Measurements from ENCODE around the gene KMT2C. TPM values are rescaled to one million over a fixed set of nuclear protein-coding genes. Genes with fewer than 3 reads are reported as not detected.
"Not testable (repeated sequence)": the region's sequence is repeated elsewhere in the genome, so short reads cannot be mapped to it uniquely, and the experiment has no call there.

KMT2C gene
- total and polyA plus RNA-seq, 9 donors, result 14.0 to 109 (median 74.0) TPM

- TF ChIP-seq EP300 (IDR thresholded peaks at IDR 0.05), result no peak
- H3K9me3 ChIP-seq, result no peaks in the 10 kb centered on the region
- no peak for DNase-seq
- 95 to 98% (median 96%) methylated on average over 7 of the region's 7 CpGs for WGBS, 3 donors
- intact Hi-C loops (cut with DNase I), result no loop called here
- no peaks in the 10 kb centered on the region for H3K4me1 ChIP-seq (ENCODE audit: insufficient read depth)
- no peaks in the 10 kb centered on the region for H3K36me3 ChIP-seq
- H3K27ac ChIP-seq, result no peak overlapping the region
- no peaks in the 10 kb centered on the region for H3K27me3 ChIP-seq
- H3K4me3 ChIP-seq, result no peak overlapping the region
These were observed 6.6 kb upstream of the KMT2C start for GRCh38 chr7:152442330-152442835.

DNA sequence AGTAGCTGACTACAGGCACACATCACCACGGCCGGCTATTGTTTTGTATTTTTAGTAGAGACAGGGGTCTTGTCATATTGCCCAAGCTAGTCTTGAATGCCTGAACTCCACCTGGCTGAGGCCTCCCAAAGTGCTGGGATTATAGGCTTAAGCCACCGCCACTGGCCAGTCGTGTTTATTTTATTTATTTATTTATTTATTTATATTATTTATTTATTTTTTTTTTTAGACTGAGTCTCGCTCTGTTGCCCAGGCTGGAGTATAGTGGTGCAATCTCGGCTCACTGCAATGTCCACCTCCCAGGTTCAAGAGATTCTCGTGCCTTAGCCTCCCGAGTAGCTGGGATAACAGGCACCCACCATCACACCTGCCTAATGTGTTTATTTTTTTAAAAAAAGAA is 6.0 kb upstream of the KMT2C start:
- H3K4me1 ChIP-seq (ENCODE audit: insufficient read depth); H3K27ac ChIP-seq; H3K9me3 ChIP-seq; DNase-seq; H3K27me3 ChIP-seq; H3K4me3 ChIP-seq; intact Hi-C loops (cut with DNase I); H3K36me3 ChIP-seq: not testable (repeated sequence)
- 79 to 85% (median 84%) methylated on average over 8 of the region's 8 CpGs for WGBS, 3 donors

DNA sequence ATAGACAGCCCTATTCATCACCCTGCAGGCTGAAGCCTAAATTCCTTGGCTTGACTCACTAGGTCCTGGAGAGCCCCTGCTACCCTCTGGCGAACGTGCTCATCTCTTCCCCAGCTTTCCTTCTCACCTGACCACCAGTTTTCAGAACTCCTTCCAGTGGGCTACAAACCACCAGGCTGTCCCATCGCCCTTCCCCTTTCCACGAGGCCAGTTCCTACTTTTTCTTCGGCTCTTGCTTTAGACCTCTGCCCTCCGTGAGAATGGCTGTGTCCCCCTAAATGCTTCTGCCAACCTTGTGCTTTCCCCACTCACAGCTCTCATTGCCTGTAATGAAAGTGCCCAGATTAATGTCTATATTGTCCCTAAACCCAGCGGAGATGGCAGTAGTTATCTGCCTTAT is 5.4 kb upstream of the KMT2C start:
- intact Hi-C loops (cut with DNase I); H3K36me3 ChIP-seq; H3K27ac ChIP-seq; H3K4me1 ChIP-seq (ENCODE audit: insufficient read depth); H3K9me3 ChIP-seq; DNase-seq; H3K27me3 ChIP-seq; H3K4me3 ChIP-seq: not testable (repeated sequence)
- 73 to 79% (median 78%) methylated on average over 7 of the region's 7 CpGs for WGBS, 3 donors

DNA sequence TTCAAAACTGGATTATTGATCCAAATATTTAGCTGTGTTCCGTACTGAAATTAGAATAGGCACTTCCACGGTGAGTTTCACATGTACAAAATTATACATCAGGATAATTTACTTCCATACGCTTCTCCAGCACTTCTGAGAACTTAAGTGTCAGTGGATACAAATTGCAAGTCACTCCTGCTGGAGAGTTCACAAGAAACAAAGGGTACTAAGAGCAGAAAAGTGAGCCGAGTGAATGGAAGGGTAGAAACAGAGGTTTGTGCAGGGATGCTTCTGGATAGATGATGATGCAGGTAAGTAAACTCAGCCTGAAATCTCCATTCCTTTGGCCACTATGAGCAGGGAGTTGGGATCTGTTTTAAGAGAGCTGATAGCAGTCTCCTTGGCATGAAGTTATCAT is 2.2 kb upstream of the KMT2C start:
- H3K27me3 ChIP-seq; intact Hi-C loops (cut with DNase I); H3K36me3 ChIP-seq; H3K9me3 ChIP-seq; H3K4me3 ChIP-seq; H3K27ac ChIP-seq; DNase-seq; H3K4me1 ChIP-seq (ENCODE audit: insufficient read depth): not testable (repeated sequence)
- WGBS, 3 donors, result 75 to 82% (median 76%) methylated on average over 4 of the region's 4 CpGs

DNA sequence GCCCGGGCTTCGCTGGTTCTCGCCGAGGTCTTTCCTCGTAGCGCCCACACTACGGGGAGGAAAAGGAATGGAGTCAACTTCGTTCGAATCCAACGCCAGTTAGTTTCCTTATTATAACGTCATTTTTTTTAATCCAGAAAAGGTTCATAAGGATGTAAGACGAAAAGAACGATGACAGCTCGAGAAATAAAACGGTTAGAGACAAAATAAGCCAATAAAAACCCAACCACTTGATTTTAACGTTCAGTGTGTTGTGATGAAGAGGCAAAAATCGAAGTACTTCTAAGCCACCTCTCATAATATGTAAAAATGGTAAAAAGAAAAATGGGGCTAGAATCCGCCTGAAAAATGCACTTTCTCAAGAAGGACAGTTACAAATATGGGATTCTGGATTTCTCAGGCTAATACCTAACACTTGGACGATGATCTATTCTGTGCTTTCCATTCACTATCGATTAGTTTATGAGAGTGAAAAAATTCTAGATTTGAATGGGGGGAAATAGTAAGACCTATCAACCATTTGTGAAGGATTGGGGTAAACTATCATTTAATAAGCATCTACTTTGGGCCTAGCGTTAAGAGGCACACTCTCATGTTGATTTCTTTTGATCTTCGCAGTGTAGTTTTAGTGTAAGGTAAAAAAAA is 1.2 kb upstream of the KMT2C start:
- H3K36me3 ChIP-seq; DNase-seq; H3K4me1 ChIP-seq (ENCODE audit: insufficient read depth); H3K9me3 ChIP-seq; H3K27me3 ChIP-seq: not testable (repeated sequence)
- 6 to 8% (median 7%) methylated on average over 22 of the region's 22 CpGs for WGBS, 3 donors
- intact Hi-C loops (cut with DNase I), result loop anchor here in 1 of 4 donors (1.0 kb wide), 1 partner anchor 26 kb away; no protein-coding TSS in a partner anchor
- peak overlapping the region; percentile 87 to 97 for H3K27ac ChIP-seq
- H3K4me3 ChIP-seq, result peak overlapping the region; percentile 71

DNA sequence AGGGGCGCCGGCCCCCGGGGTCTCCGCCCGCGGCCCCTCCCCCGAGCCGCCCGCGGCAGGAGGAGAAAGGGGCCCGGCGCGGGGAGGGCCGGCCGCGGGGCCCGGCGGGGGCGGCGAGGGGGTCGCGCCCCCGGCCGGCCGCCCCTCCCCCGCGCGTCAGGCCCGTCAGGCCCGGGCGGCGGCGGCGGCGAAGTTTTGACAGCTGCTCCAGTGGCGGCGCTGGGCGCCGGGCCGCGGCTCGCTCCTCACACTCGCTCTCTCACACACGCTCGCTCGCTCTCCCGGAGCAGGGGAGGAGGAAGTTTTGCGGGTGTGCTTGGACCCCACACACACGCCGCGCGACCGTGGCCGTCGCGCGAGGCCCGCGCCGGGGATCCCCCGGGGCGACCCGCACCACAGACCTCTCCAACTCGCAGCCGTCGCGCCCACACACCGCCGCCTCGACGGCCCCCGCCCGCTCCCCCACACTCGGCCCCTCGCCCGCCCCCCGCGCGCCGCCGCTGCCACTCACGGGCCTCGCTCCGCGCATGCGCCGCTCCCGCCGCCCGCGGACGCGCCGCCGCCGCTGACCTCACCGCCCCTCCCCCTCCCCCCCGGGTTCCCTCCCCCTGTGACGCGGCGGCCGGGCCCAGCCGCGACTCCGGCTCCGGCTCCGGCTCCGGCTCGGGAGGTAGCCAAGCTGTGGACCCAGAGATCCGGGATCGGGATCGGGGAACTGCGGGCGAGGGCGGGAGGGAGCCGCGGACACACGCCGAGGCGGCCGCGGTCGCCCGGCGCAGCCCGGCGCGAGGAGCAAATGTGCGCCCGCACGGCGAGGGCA is 518 bp upstream of the KMT2C start:
- TF ChIP-seq CTCF (IDR thresholded peaks at IDR 0.05), result peak in 1 of 3 donors; percentile 19
- TF ChIP-seq EP300 (IDR thresholded peaks at IDR 0.05), result no peak
- TF ChIP-seq POLR2A (IDR thresholded peaks at IDR 0.05), result peak; percentile 80
- WGBS, 3 donors, result 0 to 1% (median 1%) methylated on average over 33 to 119 of the region's 132 CpGs
- Histone ChIP-seq H3K36me3 (no peaks in the 10 kb centered on the region), H3K9me3 (no peaks in the 10 kb centered on the region), H3K4me3 (peak overlapping the region; percentile 81), H3K27me3 (no peaks in the 10 kb centered on the region), H3K27ac (peak overlapping the region; percentile 97 to 100), H3K4me1 (ENCODE audit: insufficient read depth) (no peaks in the 10 kb centered on the region)
- peak; percentile 94 to 97 (median 95) for DNase-seq
- intact Hi-C loops (cut with DNase I), result loop anchor here in 1 of 4 donors (1.0 kb wide), 1 partner anchor 27 kb away; no protein-coding TSS in a partner anchor

DNA sequence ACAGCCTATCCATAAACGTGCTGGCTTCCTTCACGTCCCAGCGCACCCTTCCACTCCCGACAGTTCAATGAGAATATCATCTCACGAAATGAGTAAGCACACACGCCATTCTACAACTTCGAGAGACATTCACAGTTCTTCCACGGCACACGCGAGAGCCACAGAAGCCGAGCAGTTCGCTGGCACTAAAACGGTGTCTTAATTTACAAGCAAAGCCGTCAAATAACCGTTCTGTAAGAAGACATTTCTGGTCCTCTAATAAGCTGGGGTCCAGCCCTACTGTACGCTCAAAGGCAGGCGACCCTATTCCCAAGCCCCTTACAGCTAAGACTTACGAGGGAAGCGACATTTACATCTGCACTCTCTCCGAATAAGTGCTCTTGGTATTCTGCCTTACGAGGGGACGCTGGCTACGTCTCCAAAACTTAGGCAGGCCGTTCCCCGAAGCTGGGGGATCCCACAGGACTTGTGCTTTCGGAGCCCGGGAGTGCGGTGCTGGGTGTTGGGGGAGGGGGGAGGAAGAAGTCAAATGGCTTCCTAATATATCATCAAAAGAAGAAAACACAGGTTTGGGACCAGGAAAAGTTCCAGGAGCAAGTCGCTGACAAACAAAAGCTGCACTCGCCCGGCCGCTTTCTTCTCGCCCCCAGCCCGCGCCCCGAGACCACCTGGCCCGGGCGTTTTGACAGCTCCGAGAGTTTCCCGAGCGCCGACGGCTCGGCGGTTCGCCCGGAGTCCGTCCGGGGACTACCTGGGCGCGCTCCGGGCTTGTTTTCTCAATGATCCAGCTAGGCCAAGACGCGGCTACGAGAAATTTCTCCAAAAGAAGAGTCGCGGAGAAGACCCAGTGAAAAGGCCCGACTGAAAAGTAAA is 1.1 kb downstream of the KMT2C start:
- intact Hi-C loops (cut with DNase I); H3K36me3 ChIP-seq; H3K4me1 ChIP-seq (ENCODE audit: insufficient read depth); H3K27me3 ChIP-seq; H3K9me3 ChIP-seq: not testable (repeated sequence)
- 0% methylated on average over 55 to 58 of the region's 58 CpGs for WGBS, 3 donors
- DNase-seq, result peak; percentile 46 to 64 (median 62)
- H3K4me3 ChIP-seq, result peak overlapping the region; percentile 100
- peak overlapping the region; percentile 95 to 98 for H3K27ac ChIP-seq
